GM23338 (cell line): ENCODE measurements around the gene ESR2. TPM values are rescaled to one million over a fixed set of nuclear protein-coding genes. Genes with fewer than 3 reads are reported as not detected.

ENCODE experiments used
- ATAC-seq: fragments of 200-7000 bp; cut with Tn5 transposase; 3 replicates; pipeline ENCODE4 v1.9.1; 2020
- DNase-seq: peaks from one replicate; pipeline ENCODE4 v3.0.0-alpha.2; 2015; ENCODE audit warnings: low spot score
- H2AFZ ChIP-seq: fragments of 200-600 bp; sonication (generic); 2 replicates; pipeline ENCODE4 v1.8.0; 2016; ENCODE audit warnings: antibody characterized with exemption, mild to moderate bottlenecking, moderate library complexity
- H3F3A ChIP-seq: fragments of 200-600 bp; sonication (generic); replicated peaks from 2 replicates; pipeline ENCODE4 v1.8.0; 2017; ENCODE audit warnings: antibody characterized with exemption, mixed run types, low read depth
- H3K27ac ChIP-seq: fragments of 200-600 bp; sonication (generic); 2 replicates; pipeline ENCODE4 v1.6.1; 2016; ENCODE audit warnings: low read depth
- H3K27me3 ChIP-seq: fragments of 200-600 bp; sonication (generic); 2 replicates; pipeline ENCODE4 v1.8.0; 2016; ENCODE audit warnings: mild to moderate bottlenecking, mixed run types, moderate library complexity; ENCODE audit not compliant: insufficient read depth
- H3K36me3 ChIP-seq: fragments of 200-600 bp; sonication (generic); 2 replicates; pipeline ENCODE4 v1.8.0; 2016; ENCODE audit warnings: mild to moderate bottlenecking; ENCODE audit not compliant: insufficient read depth
- H3K4me1 ChIP-seq: fragments of 200-600 bp; sonication (generic); 2 replicates; pipeline ENCODE4 v1.8.0; 2016; ENCODE audit warnings: mild to moderate bottlenecking, moderate library complexity; ENCODE audit not compliant: insufficient read depth
- H3K4me2 ChIP-seq: fragments of 200-600 bp; sonication (generic); 2 replicates; pipeline ENCODE4 v1.7.1; 2017; ENCODE audit warnings: mixed run types
- H3K4me3 ChIP-seq: fragments of 200-600 bp; sonication (generic); 2 replicates; pipeline ENCODE4 v1.6.1; 2016; ENCODE audit warnings: mixed run types
- H3K79me2 ChIP-seq: fragments of 200-600 bp; sonication (generic); replicated peaks from 2 replicates; pipeline ENCODE4 v1.8.0; 2017; ENCODE audit warnings: mild to moderate bottlenecking; ENCODE audit not compliant: insufficient read depth
- H3K9me2 ChIP-seq: fragments of 200-600 bp; sonication (generic); 2 replicates; pipeline ENCODE4 v1.8.0; 2017; ENCODE audit not compliant: insufficient read depth
- H4K20me1 ChIP-seq: fragments of 200-600 bp; sonication (generic); replicated peaks from 2 replicates; pipeline ENCODE4 v1.8.0; 2017; ENCODE audit warnings: mild to moderate bottlenecking; ENCODE audit not compliant: insufficient read depth
- H3K27ac Mint-ChIP-seq: 2 replicates; pipeline ENCODE4 v1.8.0; 2020; ENCODE audit warnings: inconsistent platforms, mild to moderate bottlenecking, moderate library complexity, mixed read lengths
- H3K27me3 Mint-ChIP-seq: 3 replicates; pipeline ENCODE4 v1.8.0; 2022; ENCODE audit warnings: low read depth, mild to moderate bottlenecking, moderate library complexity, mixed read lengths, inconsistent platforms; ENCODE audit not compliant: insufficient read depth, poor library complexity
- H3K36me3 Mint-ChIP-seq: 3 replicates; pipeline ENCODE4 v1.8.0; 2021; ENCODE audit warnings: low read depth, mild to moderate bottlenecking, inconsistent platforms, moderate library complexity, mixed read lengths
- H3K4me1 Mint-ChIP-seq: 3 replicates; pipeline ENCODE4 v1.8.0; 2020; ENCODE audit warnings: mild to moderate bottlenecking, inconsistent platforms, mixed read lengths
- H3K4me3 Mint-ChIP-seq: 3 replicates; pipeline ENCODE4 v1.8.0; 2021; ENCODE audit warnings: moderate library complexity, mild to moderate bottlenecking, inconsistent platforms, mixed read lengths
- H3K9me3 Mint-ChIP-seq: 3 replicates; pipeline ENCODE4 v1.8.0; 2020; ENCODE audit warnings: moderate library complexity, mild to moderate bottlenecking, inconsistent platforms, mixed read lengths
- CREB1 ChIP-seq: fragments of 250-450 bp; sonication (Bioruptor Pico); IDR thresholded peaks from 2 replicates; pipeline ENCODE4 v1.5.0; 2020; ENCODE audit warnings: low read depth, mild to moderate bottlenecking, moderate library complexity
- EZH2phosphoT487 ChIP-seq: fragments of 200-600 bp; sonication (generic); IDR thresholded peaks from one replicate; pipeline ENCODE4 v1.8.1; 2018; ENCODE audit warnings: antibody characterized with exemption; ENCODE audit not compliant: unreplicated experiment
- JUNB ChIP-seq: IDR thresholded peaks from one replicate; pipeline ENCODE4 v1.6.1; 2016; ENCODE audit warnings: antibody characterized with exemption; ENCODE audit not compliant: unreplicated experiment
- ZNF114 ChIP-seq: fragments of 250-450 bp; sonication (Bioruptor Pico); IDR thresholded peaks from 2 replicates; pipeline ENCODE4 v1.5.0; 2020; ENCODE audit warnings: mild to moderate bottlenecking, moderate library complexity
- ZNF331 ChIP-seq: fragments of 250-450 bp; sonication (Bioruptor Pico); IDR thresholded peaks from 2 replicates; pipeline ENCODE4 v1.5.0; 2020; ENCODE audit warnings: low read depth, mild to moderate bottlenecking, moderate library complexity
- polyA plus RNA-seq: library from polyadenylated mRNA; unstranded; fragments of >200 nt; fragmentation: Nextera tagmentation; extraction: Ambion mirVana; gene quantifications from 2 replicates; pipeline ENCODE4 v1.2.1, GENCODE V29; 2016
- total RNA-seq: library from RNA; depleted of rRNA; stranded (reverse); fragments of >200 nt; shearing (Covaris generic); gene quantifications from 2 replicates; pipeline ENCODE4 v1.2.3, GENCODE V29; 2014
- TF ChIP-seq, protein P1 (sequence below): IDR thresholded peaks from one replicate; pipeline ENCODE4 v1.6.1; 2018; ENCODE audit warnings: antibody characterized with exemption; ENCODE audit not compliant: unreplicated experiment
- TF ChIP-seq, protein P2 (sequence below), 2 experiments: fragments of 200-600 bp in 1 of 2; sonication (generic) in 1 of 2; conservative IDR thresholded peaks; 2 replicates each; pipeline versions ENCODE4 v1.5.1 to v1.6.1; 2016 to 2017; ENCODE audit warnings: antibody characterized with exemption in 2 of 2, low read depth in 2 of 2, mild to moderate bottlenecking in 2 of 2, moderate library complexity in 1 of 2
- TF ChIP-seq, protein P3 (sequence below): fragments of 250-450 bp; sonication (Bioruptor Pico); IDR thresholded peaks from 2 replicates; pipeline ENCODE4 v1.5.0; 2020; ENCODE audit warnings: mild to moderate bottlenecking, moderate library complexity

The ESR2 gene
- total and polyA plus RNA-seq, 2 experiments from 2014 or later = 0.58 to 0.59 TPM

DNA sequence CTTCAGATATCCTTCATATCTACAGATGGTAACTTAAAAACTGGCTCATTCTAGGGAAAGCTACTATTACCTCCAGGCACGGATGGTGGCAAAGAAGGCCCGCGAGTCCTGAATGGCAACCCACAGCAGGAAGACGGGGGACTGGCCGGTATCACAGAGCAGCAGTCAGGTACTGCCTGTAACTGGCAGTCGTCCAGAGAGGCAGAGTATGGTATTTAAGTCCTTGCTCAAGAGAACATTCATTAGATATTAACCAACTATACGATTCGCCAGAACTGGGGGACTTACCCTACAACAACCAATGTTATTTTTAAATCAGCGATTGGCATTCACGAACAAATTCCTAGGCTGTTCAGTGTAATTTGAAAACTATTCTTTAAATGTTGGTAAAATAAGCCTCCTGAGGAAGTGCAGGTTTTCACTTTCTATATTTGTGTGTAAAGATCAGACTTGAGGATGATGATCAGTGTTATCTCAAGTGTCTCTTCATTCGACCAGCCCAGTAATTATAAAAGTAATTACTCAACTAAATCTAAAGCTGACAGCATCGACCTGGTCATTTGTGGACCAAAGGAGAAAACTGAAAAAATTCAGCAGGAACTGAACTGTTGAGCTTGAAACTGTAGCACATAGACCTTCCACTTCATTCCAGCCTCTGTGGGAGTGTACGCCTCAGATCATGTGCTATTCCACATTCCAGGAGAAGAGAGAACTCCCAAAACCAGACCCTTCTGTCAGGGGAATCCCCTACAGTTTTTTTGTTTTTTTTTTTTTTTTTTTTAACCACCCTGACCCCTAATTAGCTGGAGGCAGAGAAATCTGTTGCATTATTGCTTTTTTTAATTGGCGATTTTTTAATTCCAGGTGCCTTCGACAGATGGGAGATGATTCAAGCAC lies 75.6 kb downstream of the ESR2 start (continued):
- TF ChIP-seq, protein P1, sequence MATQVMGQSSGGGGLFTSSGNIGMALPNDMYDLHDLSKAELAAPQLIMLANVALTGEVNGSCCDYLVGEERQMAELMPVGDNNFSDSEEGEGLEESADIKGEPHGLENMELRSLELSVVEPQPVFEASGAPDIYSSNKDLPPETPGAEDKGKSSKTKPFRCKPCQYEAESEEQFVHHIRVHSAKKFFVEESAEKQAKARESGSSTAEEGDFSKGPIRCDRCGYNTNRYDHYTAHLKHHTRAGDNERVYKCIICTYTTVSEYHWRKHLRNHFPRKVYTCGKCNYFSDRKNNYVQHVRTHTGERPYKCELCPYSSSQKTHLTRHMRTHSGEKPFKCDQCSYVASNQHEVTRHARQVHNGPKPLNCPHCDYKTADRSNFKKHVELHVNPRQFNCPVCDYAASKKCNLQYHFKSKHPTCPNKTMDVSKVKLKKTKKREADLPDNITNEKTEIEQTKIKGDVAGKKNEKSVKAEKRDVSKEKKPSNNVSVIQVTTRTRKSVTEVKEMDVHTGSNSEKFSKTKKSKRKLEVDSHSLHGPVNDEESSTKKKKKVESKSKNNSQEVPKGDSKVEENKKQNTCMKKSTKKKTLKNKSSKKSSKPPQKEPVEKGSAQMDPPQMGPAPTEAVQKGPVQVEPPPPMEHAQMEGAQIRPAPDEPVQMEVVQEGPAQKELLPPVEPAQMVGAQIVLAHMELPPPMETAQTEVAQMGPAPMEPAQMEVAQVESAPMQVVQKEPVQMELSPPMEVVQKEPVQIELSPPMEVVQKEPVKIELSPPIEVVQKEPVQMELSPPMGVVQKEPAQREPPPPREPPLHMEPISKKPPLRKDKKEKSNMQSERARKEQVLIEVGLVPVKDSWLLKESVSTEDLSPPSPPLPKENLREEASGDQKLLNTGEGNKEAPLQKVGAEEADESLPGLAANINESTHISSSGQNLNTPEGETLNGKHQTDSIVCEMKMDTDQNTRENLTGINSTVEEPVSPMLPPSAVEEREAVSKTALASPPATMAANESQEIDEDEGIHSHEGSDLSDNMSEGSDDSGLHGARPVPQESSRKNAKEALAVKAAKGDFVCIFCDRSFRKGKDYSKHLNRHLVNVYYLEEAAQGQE = no peak
- no peak for TF ChIP-seq EZH2phosphoT487

DNA sequence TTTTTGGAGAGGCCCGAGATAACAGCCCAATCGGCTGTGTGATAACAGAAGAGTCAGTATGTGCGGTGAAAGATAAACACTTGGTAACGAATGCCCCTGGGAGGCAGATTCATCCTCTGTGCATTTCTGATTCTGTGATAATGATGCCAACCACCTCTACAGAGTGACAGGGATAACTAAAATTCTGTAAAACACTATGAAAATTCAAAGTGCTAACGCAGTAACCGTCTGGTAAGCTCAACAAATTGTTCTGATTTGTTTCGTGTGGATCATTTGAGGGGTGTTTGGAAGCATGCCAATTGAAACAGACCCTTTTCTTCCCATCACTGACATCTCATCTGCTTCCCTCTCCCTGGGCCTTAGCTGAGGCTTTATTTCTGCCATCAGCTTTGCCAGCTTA lies 76.3 kb downstream of the ESR2 start:
- peaks cover 23% of the 10 kb centered on the region for H3K36me3 ChIP-seq
- H3K4me2 ChIP-seq = no peak overlapping the region
- no peak overlapping the region for H3K4me3 ChIP-seq
- no peaks in the 10 kb centered on the region for H3K9me2 ChIP-seq
- no peak overlapping the region for H2AFZ ChIP-seq
- H3F3A ChIP-seq = 0 out of 2 replicates have a peak, but pooled peaks cover 2% of the 10 kb centered on the region
- Mint-ChIP-seq H3K27me3 (no peaks in the 10 kb centered on the region), H3K4me1 (no peaks in the 10 kb centered on the region), H3K4me3 (no peak overlapping the region), H3K9me3 (no peaks in the 10 kb centered on the region), H3K27ac (no peak overlapping the region), H3K36me3 (peaks cover 65% of the 10 kb centered on the region)
- no peaks in the 10 kb centered on the region; the same call in 1 of the 2 replicates for H4K20me1 ChIP-seq
- no peak overlapping the region for H3K27ac ChIP-seq
- DNase-seq (no peak), ATAC-seq (no peak)
- no peaks in the 10 kb centered on the region for H3K79me2 ChIP-seq
- H3K27me3 ChIP-seq = no peaks in the 10 kb centered on the region
- H3K4me1 ChIP-seq = no peaks in the 10 kb centered on the region
- TF ChIP-seq, protein P1 = no peak
- no peak for TF ChIP-seq CREB1
- TF ChIP-seq ZNF331 = no peak
- no peak for TF ChIP-seq JUNB
- no peak for TF ChIP-seq ZNF114 (CRISPR knock-in tag)
- TF ChIP-seq, protein P2, sequence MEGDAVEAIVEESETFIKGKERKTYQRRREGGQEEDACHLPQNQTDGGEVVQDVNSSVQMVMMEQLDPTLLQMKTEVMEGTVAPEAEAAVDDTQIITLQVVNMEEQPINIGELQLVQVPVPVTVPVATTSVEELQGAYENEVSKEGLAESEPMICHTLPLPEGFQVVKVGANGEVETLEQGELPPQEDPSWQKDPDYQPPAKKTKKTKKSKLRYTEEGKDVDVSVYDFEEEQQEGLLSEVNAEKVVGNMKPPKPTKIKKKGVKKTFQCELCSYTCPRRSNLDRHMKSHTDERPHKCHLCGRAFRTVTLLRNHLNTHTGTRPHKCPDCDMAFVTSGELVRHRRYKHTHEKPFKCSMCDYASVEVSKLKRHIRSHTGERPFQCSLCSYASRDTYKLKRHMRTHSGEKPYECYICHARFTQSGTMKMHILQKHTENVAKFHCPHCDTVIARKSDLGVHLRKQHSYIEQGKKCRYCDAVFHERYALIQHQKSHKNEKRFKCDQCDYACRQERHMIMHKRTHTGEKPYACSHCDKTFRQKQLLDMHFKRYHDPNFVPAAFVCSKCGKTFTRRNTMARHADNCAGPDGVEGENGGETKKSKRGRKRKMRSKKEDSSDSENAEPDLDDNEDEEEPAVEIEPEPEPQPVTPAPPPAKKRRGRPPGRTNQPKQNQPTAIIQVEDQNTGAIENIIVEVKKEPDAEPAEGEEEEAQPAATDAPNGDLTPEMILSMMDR (conservative IDR thresholded peaks at IDR 0.05; ENCODE audit: low read depth in 2 of 2) = no peak
- TF ChIP-seq, protein P3, sequence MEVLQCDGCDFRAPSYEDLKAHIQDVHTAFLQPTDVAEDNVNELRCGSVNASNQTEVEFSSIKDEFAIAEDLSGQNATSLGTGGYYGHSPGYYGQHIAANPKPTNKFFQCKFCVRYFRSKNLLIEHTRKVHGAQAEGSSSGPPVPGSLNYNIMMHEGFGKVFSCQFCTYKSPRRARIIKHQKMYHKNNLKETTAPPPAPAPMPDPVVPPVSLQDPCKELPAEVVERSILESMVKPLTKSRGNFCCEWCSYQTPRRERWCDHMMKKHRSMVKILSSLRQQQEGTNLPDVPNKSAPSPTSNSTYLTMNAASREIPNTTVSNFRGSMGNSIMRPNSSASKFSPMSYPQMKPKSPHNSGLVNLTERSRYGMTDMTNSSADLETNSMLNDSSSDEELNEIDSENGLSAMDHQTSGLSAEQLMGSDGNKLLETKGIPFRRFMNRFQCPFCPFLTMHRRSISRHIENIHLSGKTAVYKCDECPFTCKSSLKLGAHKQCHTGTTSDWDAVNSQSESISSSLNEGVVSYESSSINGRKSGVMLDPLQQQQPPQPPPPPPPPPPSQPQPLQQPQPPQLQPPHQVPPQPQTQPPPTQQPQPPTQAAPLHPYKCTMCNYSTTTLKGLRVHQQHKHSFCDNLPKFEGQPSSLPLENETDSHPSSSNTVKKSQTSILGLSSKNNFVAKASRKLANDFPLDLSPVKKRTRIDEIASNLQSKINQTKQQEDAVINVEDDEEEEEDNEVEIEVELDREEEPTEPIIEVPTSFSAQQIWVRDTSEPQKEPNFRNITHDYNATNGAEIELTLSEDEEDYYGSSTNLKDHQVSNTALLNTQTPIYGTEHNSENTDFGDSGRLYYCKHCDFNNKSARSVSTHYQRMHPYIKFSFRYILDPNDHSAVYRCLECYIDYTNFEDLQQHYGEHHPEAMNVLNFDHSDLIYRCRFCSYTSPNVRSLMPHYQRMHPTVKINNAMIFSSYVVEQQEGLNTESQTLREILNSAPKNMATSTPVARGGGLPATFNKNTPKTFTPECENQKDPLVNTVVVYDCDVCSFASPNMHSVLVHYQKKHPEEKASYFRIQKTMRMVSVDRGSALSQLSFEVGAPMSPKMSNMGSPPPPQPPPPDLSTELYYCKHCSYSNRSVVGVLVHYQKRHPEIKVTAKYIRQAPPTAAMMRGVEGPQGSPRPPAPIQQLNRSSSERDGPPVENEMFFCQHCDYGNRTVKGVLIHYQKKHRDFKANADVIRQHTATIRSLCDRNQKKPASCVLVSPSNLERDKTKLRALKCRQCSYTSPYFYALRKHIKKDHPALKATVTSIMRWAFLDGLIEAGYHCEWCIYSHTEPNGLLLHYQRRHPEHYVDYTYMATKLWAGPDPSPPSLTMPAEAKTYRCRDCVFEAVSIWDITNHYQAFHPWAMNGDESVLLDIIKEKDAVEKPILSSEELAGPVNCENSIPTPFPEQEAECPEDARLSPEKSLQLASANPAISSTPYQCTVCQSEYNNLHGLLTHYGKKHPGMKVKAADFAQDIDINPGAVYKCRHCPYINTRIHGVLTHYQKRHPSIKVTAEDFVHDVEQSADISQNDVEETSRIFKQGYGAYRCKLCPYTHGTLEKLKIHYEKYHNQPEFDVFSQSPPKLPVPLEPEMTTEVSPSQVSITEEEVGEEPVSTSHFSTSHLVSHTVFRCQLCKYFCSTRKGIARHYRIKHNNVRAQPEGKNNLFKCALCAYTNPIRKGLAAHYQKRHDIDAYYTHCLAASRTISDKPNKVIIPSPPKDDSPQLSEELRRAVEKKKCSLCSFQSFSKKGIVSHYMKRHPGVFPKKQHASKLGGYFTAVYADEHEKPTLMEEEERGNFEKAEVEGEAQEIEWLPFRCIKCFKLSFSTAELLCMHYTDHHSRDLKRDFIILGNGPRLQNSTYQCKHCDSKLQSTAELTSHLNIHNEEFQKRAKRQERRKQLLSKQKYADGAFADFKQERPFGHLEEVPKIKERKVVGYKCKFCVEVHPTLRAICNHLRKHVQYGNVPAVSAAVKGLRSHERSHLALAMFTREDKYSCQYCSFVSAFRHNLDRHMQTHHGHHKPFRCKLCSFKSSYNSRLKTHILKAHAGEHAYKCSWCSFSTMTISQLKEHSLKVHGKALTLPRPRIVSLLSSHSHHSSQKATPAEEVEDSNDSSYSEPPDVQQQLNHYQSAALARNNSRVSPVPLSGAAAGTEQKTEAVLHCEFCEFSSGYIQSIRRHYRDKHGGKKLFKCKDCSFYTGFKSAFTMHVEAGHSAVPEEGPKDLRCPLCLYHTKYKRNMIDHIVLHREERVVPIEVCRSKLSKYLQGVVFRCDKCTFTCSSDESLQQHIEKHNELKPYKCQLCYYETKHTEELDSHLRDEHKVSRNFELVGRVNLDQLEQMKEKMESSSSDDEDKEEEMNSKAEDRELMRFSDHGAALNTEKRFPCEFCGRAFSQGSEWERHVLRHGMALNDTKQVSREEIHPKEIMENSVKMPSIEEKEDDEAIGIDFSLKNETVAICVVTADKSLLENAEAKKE (CRISPR knock-in tag) = no peak
